GM12878 (cell line): ENCODE measurements around the gene NDUFA5. TPM values are rescaled to one million over a fixed set of nuclear protein-coding genes. Genes with fewer than 3 reads are reported as not detected.

Source experiments
- BHLHE40 ChIP-seq, 2 experiments: fragments of 450-650 bp in 1 of 2; IDR thresholded peaks; 2 replicates each; pipeline ENCODE4 v1.6.1; 2011 to 2017; ENCODE audit warnings: low read depth in 2 of 2, borderline replicate concordance in 1 of 2, improper control_type of control experiment in 1 of 2, low read length in 1 of 2, mild to moderate bottlenecking in 1 of 2
- CHD4 ChIP-seq: fragments of 200-600 bp; sonication (generic); IDR thresholded peaks from 2 replicates; pipeline ENCODE4 v1.6.1; 2016; ENCODE audit warnings: mild to moderate bottlenecking
- EGR1 ChIP-seq, 2 experiments: IDR thresholded peaks; 1 replicate in 1 of 2; 2 replicates in 1 of 2; pipeline ENCODE4 v1.6.1; 2011 to 2012; ENCODE audit warnings: low read depth in 2 of 2, low read length in 2 of 2, borderline replicate concordance in 1 of 2, mild to moderate bottlenecking in 1 of 2, moderate library complexity in 1 of 2
- ETV6 ChIP-seq, 2 experiments: fragments of 450-650 bp in 1 of 2; IDR thresholded peaks in 1 of 2; conservative IDR thresholded peaks in 1 of 2; 2 replicates each; pipeline ENCODE4 v1.6.1; 2014; ENCODE audit warnings: antibody characterized with exemption in 1 of 2, borderline replicate concordance in 1 of 2, low read depth in 1 of 2, mild to moderate bottlenecking in 1 of 2, moderate library complexity in 1 of 2
- JUNB ChIP-seq: IDR thresholded peaks from 2 replicates; pipeline ENCODE4 v1.6.1; 2016; ENCODE audit warnings: antibody characterized with exemption, mild to moderate bottlenecking
- NFIC ChIP-seq: IDR thresholded peaks from 2 replicates; pipeline ENCODE4 v1.6.1; 2012; ENCODE audit warnings: low read depth, mild to moderate bottlenecking, inconsistent platforms, low read length, moderate library complexity
- PBX3 ChIP-seq: IDR thresholded peaks from 2 replicates; pipeline ENCODE4 v1.6.1; 2011; ENCODE audit warnings: mild to moderate bottlenecking, low read depth, low read length, moderate library complexity; ENCODE audit not compliant: insufficient replicate concordance
- RAD21 ChIP-seq: IDR thresholded peaks from 2 replicates; pipeline ENCODE4 v1.6.1; 2011; ENCODE audit warnings: mild to moderate bottlenecking, low read depth, low read length, moderate library complexity; ENCODE audit not compliant: insufficient read depth
- RB1 ChIP-seq: fragments of 450-650 bp; formaldehyde crosslinking; IDR thresholded peaks from 2 replicates; pipeline ENCODE4 v1.6.1; 2017; ENCODE audit warnings: mild to moderate bottlenecking, borderline replicate concordance
- RBBP5 ChIP-seq: fragments of 200-600 bp; sonication (generic); conservative IDR thresholded peaks from 2 replicates; pipeline ENCODE4 v1.6.1; 2016
- RCOR1 ChIP-seq: conservative IDR thresholded peaks from 2 replicates; pipeline ENCODE4 v1.6.1; 2012; ENCODE audit warnings: low read depth, low read length, improper control_type of control experiment
- SIN3A ChIP-seq: IDR thresholded peaks from 2 replicates; pipeline ENCODE4 v1.6.1; 2012; ENCODE audit warnings: low read depth, low read length, improper control_type of control experiment
- SMAD1 ChIP-seq: fragments of 450-650 bp; IDR thresholded peaks from 2 replicates; pipeline ENCODE4 v1.6.1; 2018; ENCODE audit warnings: mild to moderate bottlenecking, low read depth; ENCODE audit not compliant: partially characterized antibody
- SRF ChIP-seq, 2 experiments: IDR thresholded peaks; 2 replicates each; pipeline ENCODE4 v1.6.1; 2011; ENCODE audit warnings: low read depth in 2 of 2, low read length in 2 of 2, mild to moderate bottlenecking in 1 of 2, moderate library complexity in 1 of 2
- TCF3 ChIP-seq: IDR thresholded peaks from 2 replicates; pipeline ENCODE4 v1.6.1; 2012; ENCODE audit warnings: low read depth, mild to moderate bottlenecking, low read length, borderline replicate concordance; ENCODE audit not compliant: insufficient read depth
- USF1 ChIP-seq: IDR thresholded peaks from 2 replicates; pipeline ENCODE4 v1.6.1; 2011; ENCODE audit warnings: borderline replicate concordance, low read depth, mild to moderate bottlenecking, moderate library complexity, mixed read lengths, low read length; ENCODE audit not compliant: insufficient read depth; ENCODE audit errors: extremely low read length
- ZNF217 ChIP-seq: fragments of 450-650 bp; IDR thresholded peaks from 2 replicates; pipeline ENCODE4 v1.6.1; 2017; ENCODE audit warnings: antibody characterized with exemption, mild to moderate bottlenecking
- ZNF24 ChIP-seq: fragments of 450-650 bp; IDR thresholded peaks from 2 replicates; pipeline ENCODE4 v1.6.1; 2017; ENCODE audit warnings: antibody characterized with exemption, mild to moderate bottlenecking
- polyA plus RNA-seq, 11 experiments: library from polyadenylated mRNA; depleted of rRNA in 4 of 11; unstranded in 6 of 11; stranded (reverse) in 5 of 11; fragments of >200 nt; fragmentation: Nextera tagmentation in 4 of 11; fragmentation: Illumina TruSeq in 1 of 11; extraction: Ambion mirVana in 4 of 11; extraction: Trizol in 1 of 11; gene quantifications; 1 replicate in 1 of 11; 2 replicates in 10 of 11; pipeline versions ENCODE4 v1.2.1 to v1.2.3, GENCODE V29; 2011 to 2016; ENCODE audit warnings: inconsistent platforms in 2 of 11, missing spikeins in 2 of 11, low read depth in 1 of 11
- total RNA-seq, 4 experiments: library from RNA; depleted of rRNA in 3 of 4; stranded (reverse); fragments of >200 nt in 3 of 4; fragmentation: Illumina TruSeq in 1 of 4; extraction: Trizol in 1 of 4; gene quantifications; 2 replicates each; pipeline versions ENCODE4 v1.2.1 to v1.2.3, GENCODE V29; 2013 to 2021
- TF ChIP-seq, protein P1 (sequence below): IDR thresholded peaks from 2 replicates; pipeline ENCODE4 v1.6.1; 2012; ENCODE audit warnings: mild to moderate bottlenecking, low read depth, low read length

NDUFA5 gene
- total and polyA plus RNA-seq, 10 of the 15 experiments (the other 5 are each of a cell fraction or from before 2014, with no cell fraction given), result 51.0 to 209 (median 86.9) TPM

DNA sequence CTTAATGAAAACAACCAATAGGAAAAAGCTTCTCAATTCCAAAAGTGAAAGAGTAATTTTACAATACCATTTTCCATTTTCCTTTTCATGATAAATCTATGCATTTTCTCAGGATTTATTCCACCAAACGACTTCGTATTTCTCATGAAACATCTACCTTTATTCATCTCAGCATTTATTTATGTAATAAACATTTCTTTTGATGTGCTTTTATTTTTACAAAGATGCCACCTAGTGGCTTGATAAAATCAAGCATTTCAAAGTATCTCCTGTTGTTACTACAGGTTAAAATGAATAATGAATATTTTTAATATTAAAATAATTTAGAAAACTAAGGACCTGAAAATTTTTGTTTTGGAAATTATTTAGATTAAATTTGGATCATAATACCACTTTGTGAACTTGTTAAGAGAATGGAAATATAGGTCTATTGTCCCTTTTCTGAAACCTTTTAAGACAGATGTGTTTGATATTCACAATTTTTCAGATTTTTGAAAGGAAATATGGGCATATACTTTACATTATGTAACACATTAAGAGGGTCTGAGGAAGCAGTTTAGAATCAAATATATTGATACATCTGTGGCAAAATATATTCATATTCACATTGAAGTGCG lies 20.5 kb downstream of the NDUFA5 start (continued):
- TF ChIP-seq, protein P1, sequence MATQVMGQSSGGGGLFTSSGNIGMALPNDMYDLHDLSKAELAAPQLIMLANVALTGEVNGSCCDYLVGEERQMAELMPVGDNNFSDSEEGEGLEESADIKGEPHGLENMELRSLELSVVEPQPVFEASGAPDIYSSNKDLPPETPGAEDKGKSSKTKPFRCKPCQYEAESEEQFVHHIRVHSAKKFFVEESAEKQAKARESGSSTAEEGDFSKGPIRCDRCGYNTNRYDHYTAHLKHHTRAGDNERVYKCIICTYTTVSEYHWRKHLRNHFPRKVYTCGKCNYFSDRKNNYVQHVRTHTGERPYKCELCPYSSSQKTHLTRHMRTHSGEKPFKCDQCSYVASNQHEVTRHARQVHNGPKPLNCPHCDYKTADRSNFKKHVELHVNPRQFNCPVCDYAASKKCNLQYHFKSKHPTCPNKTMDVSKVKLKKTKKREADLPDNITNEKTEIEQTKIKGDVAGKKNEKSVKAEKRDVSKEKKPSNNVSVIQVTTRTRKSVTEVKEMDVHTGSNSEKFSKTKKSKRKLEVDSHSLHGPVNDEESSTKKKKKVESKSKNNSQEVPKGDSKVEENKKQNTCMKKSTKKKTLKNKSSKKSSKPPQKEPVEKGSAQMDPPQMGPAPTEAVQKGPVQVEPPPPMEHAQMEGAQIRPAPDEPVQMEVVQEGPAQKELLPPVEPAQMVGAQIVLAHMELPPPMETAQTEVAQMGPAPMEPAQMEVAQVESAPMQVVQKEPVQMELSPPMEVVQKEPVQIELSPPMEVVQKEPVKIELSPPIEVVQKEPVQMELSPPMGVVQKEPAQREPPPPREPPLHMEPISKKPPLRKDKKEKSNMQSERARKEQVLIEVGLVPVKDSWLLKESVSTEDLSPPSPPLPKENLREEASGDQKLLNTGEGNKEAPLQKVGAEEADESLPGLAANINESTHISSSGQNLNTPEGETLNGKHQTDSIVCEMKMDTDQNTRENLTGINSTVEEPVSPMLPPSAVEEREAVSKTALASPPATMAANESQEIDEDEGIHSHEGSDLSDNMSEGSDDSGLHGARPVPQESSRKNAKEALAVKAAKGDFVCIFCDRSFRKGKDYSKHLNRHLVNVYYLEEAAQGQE, result no peak
- TF ChIP-seq RAD21 (0 out of 2 replicates have a peak, but pooled peaks have one; percentile 18), BHLHE40 (IDR thresholded peaks at IDR 0.05; ENCODE audit: borderline replicate concordance in 1 of 2, low read depth in 2 of 2, low read length in 1 of 2) (no peak), TCF3 (no peak), CHD4 (no peak), SIN3A (no peak), ZNF24 (no peak), PBX3 (no peak), RBBP5 (no peak), USF1 (no peak), RCOR1 (no peak), SMAD1 (no peak), SRF (IDR thresholded peaks at IDR 0.05; ENCODE audit: low read depth in 2 of 2, low read length in 2 of 2) (no peak), JUNB (no peak), NFIC (no peak), EGR1 (IDR thresholded peaks at IDR 0.05; ENCODE audit: borderline replicate concordance in 1 of 2, low read depth in 2 of 2, low read length in 2 of 2) (no peak), ZNF217 (no peak), RB1 (no peak), ETV6 (conservative IDR thresholded peaks at IDR 0.05 in 1 of 2, IDR thresholded peaks at IDR 0.05 in 1 of 2; ENCODE audit: borderline replicate concordance in 1 of 2, low read depth in 1 of 2) (no peak)
